Thoracic aorta (tissue), 2 donors: Measurements from ENCODE around the gene XPNPEP1. TPM values are rescaled to one million over a fixed set of nuclear protein-coding genes. Genes with fewer than 3 reads are reported as not detected.

Experiments used
- ATAC-seq: fragments of 150-250 bp; one replicate; pipeline ENCODE4 v1.8.0; 2017; ENCODE audit warnings: low read depth; ENCODE audit not compliant: insufficient number of reproducible peaks, low FRiP score
- DNase-seq: peaks from one replicate; pipeline ENCODE4 v3.0.0-alpha.2; 2020; ENCODE audit warnings: low spot score
- H3K27ac ChIP-seq, 2 donors: fragments of 200-600 bp; sonication (generic); 1 replicate in 1 of 2; 2 replicates in 1 of 2; pipeline ENCODE4 v1.5.1; 2016; ENCODE audit warnings: mild to moderate bottlenecking in 2 of 2, moderate library complexity in 2 of 2
- H3K27me3 ChIP-seq: fragments of 200-600 bp; sonication (generic); replicated peaks from 2 replicates; pipeline ENCODE4 v1.6.0; 2016; ENCODE audit warnings: mild to moderate bottlenecking; ENCODE audit not compliant: insufficient read depth
- H3K36me3 ChIP-seq: fragments of 200-600 bp; sonication (generic); one replicate; pipeline ENCODE4 v1.5.1; 2016
- H3K4me1 ChIP-seq, 2 donors: fragments of 200-600 bp; sonication (generic); 1 replicate in 1 of 2; 2 replicates in 1 of 2; pipeline versions ENCODE4 v1.5.1 to v1.6.0; 2016; ENCODE audit warnings: low read depth in 2 of 2, mild to moderate bottlenecking in 1 of 2; ENCODE audit not compliant: control insufficient read depth in 1 of 2
- H3K4me3 ChIP-seq: fragments of 200-600 bp; sonication (generic); 2 replicates; pipeline ENCODE4 v1.5.1; 2016; ENCODE audit warnings: mild to moderate bottlenecking
- H3K9me3 ChIP-seq: fragments of 200-600 bp; sonication (generic); 2 replicates; pipeline ENCODE4 v1.5.1; 2016
- total RNA-seq, 2 donors: library from RNA; depleted of rRNA; stranded (reverse); fragments of >200 nt; gene quantifications; one replicate each; pipeline versions ENCODE4 v1.1.0 to v1.2.3, GENCODE V29; 2016
- TF ChIP-seq, protein P1 (sequence below): fragments of 200-600 bp; sonication (generic); IDR thresholded peaks from one replicate; pipeline ENCODE4 v1.5.1; 2019; ENCODE audit warnings: antibody characterized with exemption

The XPNPEP1 gene
- total RNA-seq, 2 donors from 2014 or later: 36.0 to 86.0 TPM

- Histone ChIP-seq H3K36me3 (no peaks in the 10 kb centered on the region), H3K27ac (no peak overlapping the region), H3K27me3 (no peaks in the 10 kb centered on the region), H3K4me3 (no peak overlapping the region), H3K4me1 (no peaks in the 10 kb centered on the region), H3K9me3 (no peaks in the 10 kb centered on the region)
- TF ChIP-seq, protein P1, sequence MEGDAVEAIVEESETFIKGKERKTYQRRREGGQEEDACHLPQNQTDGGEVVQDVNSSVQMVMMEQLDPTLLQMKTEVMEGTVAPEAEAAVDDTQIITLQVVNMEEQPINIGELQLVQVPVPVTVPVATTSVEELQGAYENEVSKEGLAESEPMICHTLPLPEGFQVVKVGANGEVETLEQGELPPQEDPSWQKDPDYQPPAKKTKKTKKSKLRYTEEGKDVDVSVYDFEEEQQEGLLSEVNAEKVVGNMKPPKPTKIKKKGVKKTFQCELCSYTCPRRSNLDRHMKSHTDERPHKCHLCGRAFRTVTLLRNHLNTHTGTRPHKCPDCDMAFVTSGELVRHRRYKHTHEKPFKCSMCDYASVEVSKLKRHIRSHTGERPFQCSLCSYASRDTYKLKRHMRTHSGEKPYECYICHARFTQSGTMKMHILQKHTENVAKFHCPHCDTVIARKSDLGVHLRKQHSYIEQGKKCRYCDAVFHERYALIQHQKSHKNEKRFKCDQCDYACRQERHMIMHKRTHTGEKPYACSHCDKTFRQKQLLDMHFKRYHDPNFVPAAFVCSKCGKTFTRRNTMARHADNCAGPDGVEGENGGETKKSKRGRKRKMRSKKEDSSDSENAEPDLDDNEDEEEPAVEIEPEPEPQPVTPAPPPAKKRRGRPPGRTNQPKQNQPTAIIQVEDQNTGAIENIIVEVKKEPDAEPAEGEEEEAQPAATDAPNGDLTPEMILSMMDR: no peak
- no peak for DNase-seq
- no peak for ATAC-seq
Measured at GRCh38 chr10:109946680-109947079, 23.4 kb upstream of the XPNPEP1 start.

- DNase-seq: no peak
Measured at GRCh38 chr10:109945473-109946177, 22.3 kb upstream of the XPNPEP1 start.

DNA sequence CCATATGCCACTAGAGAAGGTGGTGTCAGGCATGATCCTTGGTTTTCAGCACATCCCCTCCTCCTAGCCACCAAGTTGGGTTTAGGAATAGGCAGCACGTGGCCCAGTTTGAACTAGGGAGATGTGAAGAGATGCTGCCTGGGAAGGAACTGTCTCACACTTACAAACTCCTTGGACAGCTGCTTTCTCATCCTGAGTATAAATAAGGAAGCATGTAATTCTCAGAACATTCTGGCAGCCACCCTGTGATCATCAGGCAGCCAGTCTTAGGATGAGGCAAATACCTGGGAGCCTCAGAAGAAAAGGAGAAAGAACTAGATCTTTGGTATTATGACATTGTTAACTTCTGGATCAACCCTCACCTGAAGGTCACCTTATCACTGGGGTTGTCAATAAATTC lies 21.3 kb upstream of the XPNPEP1 start:
- TF ChIP-seq, protein P1: no peak
- no peak for ATAC-seq
- H3K4me3 ChIP-seq: no peak overlapping the region
- H3K27ac ChIP-seq: no peak overlapping the region
- no peaks in the 10 kb centered on the region for H3K36me3 ChIP-seq
- H3K27me3 ChIP-seq: no peaks in the 10 kb centered on the region
- no peaks in the 10 kb centered on the region for H3K4me1 ChIP-seq
- no peaks in the 10 kb centered on the region for H3K9me3 ChIP-seq
- no peak for DNase-seq

More at GRCh38 chr10:109945473-109946177, 22.3 kb upstream of the XPNPEP1 start:
- Histone ChIP-seq H3K4me3 (no peak overlapping the region), H3K27me3 (no peaks in the 10 kb centered on the region), H3K4me1 (no peaks in the 10 kb centered on the region), H3K9me3 (no peaks in the 10 kb centered on the region), H3K27ac (no peak overlapping the region), H3K36me3 (no peaks in the 10 kb centered on the region)
- ATAC-seq: no peak
- TF ChIP-seq, protein P1: no peak

- Histone ChIP-seq H3K9me3 (no peaks in the 10 kb centered on the region), H3K27me3 (no peaks in the 10 kb centered on the region), H3K36me3 (no peaks in the 10 kb centered on the region), H3K27ac (no peak overlapping the region), H3K4me1 (no peaks in the 10 kb centered on the region), H3K4me3 (no peak overlapping the region)
- TF ChIP-seq, protein P1: no peak
- ATAC-seq: no peak
- no peak for DNase-seq
Measured at GRCh38 chr10:109941236-109941862, 18.0 kb upstream of the XPNPEP1 start.

DNA sequence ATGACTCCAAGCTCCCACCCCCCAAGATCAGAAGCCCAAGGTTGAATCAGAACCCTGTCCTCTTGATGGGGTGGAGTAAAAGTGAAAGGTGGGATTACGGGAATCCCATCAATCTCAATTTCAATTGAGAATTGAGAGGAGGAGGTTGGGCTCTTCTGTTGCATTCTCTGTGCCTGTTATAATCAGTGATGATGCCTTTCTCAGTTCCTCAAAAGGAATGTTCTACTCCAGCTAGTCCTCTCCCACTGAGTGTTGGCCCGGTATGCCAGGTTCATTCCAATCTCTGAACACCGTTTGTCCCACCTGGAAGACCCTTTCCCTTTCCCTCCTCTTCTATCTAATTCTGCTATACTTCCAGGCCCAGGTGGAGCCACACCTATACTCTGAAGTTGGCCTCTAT lies 17.2 kb upstream of the XPNPEP1 start:
- H3K36me3 ChIP-seq: no peaks in the 10 kb centered on the region
- H3K9me3 ChIP-seq: no peaks in the 10 kb centered on the region
- TF ChIP-seq, protein P1: no peak
- H3K27me3 ChIP-seq: no peaks in the 10 kb centered on the region
- DNase-seq (no peak), ATAC-seq (no peak)
- H3K4me1 ChIP-seq: peaks cover 0 to 1% of the 10 kb centered on the region in 2 donors
- H3K27ac ChIP-seq: no peak overlapping the region
- no peak overlapping the region for H3K4me3 ChIP-seq
